Mesothelial cell of epicardium (in vitro differentiated cells): ENCODE measurements around the gene SLC9A3. TPM values are rescaled to one million over a fixed set of nuclear protein-coding genes. Genes with fewer than 3 reads are reported as not detected.

Source experiments
- DNase-seq, 2 experiments: peaks; one replicate each; pipeline ENCODE4 v3.0.0; 2021; ENCODE audit warnings: low spot score in 2 of 2; ENCODE audit not compliant: unreplicated experiment in 2 of 2
- H3K27ac Mint-ChIP-seq: 2 replicates; pipeline ENCODE4 v1.8.0; 2021; ENCODE audit warnings: mixed read lengths
- H3K27me3 Mint-ChIP-seq: 2 replicates; pipeline ENCODE4 v1.8.0; 2021; ENCODE audit warnings: low read depth, mixed read lengths
- H3K36me3 Mint-ChIP-seq: 2 replicates; pipeline ENCODE4 v1.8.0; 2021; ENCODE audit warnings: mixed read lengths
- H3K4me1 Mint-ChIP-seq: 2 replicates; pipeline ENCODE4 v1.8.0; 2021; ENCODE audit warnings: mixed read lengths
- H3K4me3 Mint-ChIP-seq: 2 replicates; pipeline ENCODE4 v1.8.0; 2021; ENCODE audit warnings: mild to moderate bottlenecking, moderate library complexity, mixed read lengths
- H3K9me3 Mint-ChIP-seq: 2 replicates; pipeline ENCODE4 v1.8.0; 2021; ENCODE audit warnings: mixed read lengths
- total RNA-seq: library from RNA; stranded (reverse); gene quantifications from 3 replicates; pipeline ENCODE4 v1.2.1, GENCODE V29; 2021
- TF ChIP-seq, protein P1 (sequence below): fragments of 200-600 bp; sonication (generic); IDR thresholded peaks from one replicate; pipeline ENCODE4 v1.5.0; 2021; ENCODE audit warnings: antibody characterized with exemption; ENCODE audit not compliant: unreplicated experiment

The SLC9A3 gene
- total RNA-seq, 1 donor from 2014 or later, result 2.3 TPM

DNA sequence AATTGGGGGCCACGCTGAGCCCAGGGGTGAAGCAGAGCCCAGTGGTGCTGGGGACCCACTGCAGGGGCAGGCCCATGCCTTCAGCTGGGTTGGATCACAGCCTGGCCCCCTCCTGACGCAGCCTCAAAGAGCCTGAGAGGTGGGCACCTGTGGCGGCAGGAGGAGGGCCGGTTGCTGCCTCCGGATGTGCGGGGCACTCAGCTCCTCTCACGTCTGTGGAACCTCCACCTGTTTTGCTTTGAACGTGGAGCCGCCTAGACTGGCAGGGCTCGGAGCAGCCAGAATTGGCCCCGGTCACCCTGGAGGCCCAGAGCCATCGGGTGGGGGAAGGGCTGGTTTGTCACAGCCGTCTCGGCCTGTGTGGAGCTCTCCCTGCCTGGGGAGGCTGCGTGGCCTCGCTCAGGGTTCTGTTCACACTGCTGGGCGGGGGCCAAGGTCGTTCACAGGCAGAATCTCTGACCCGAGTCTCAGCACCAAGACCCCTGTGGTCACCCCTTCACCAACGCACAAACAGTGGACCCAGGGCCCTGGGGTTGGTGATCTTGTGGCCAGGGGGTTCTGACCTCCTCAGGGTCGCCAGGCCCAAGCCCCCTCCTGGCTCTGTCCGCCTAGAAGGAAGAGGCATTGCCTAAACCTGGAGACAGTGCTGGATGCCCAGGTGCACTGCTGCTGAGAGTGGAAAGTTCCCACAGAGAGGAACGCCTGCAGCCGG, 9.2 kb upstream of the SLC9A3 start:
- no peak for DNase-seq
- no peaks in the 10 kb centered on the region for H3K9me3 Mint-ChIP-seq
- H3K4me1 Mint-ChIP-seq, result no peaks in the 10 kb centered on the region
- no peaks in the 10 kb centered on the region for H3K36me3 Mint-ChIP-seq
- TF ChIP-seq, protein P1, sequence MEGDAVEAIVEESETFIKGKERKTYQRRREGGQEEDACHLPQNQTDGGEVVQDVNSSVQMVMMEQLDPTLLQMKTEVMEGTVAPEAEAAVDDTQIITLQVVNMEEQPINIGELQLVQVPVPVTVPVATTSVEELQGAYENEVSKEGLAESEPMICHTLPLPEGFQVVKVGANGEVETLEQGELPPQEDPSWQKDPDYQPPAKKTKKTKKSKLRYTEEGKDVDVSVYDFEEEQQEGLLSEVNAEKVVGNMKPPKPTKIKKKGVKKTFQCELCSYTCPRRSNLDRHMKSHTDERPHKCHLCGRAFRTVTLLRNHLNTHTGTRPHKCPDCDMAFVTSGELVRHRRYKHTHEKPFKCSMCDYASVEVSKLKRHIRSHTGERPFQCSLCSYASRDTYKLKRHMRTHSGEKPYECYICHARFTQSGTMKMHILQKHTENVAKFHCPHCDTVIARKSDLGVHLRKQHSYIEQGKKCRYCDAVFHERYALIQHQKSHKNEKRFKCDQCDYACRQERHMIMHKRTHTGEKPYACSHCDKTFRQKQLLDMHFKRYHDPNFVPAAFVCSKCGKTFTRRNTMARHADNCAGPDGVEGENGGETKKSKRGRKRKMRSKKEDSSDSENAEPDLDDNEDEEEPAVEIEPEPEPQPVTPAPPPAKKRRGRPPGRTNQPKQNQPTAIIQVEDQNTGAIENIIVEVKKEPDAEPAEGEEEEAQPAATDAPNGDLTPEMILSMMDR, result no peak
- no peak overlapping the region for H3K27ac Mint-ChIP-seq
- peaks cover 52% of the 10 kb centered on the region for H3K27me3 Mint-ChIP-seq
- H3K4me3 Mint-ChIP-seq, result no peak overlapping the region

DNA sequence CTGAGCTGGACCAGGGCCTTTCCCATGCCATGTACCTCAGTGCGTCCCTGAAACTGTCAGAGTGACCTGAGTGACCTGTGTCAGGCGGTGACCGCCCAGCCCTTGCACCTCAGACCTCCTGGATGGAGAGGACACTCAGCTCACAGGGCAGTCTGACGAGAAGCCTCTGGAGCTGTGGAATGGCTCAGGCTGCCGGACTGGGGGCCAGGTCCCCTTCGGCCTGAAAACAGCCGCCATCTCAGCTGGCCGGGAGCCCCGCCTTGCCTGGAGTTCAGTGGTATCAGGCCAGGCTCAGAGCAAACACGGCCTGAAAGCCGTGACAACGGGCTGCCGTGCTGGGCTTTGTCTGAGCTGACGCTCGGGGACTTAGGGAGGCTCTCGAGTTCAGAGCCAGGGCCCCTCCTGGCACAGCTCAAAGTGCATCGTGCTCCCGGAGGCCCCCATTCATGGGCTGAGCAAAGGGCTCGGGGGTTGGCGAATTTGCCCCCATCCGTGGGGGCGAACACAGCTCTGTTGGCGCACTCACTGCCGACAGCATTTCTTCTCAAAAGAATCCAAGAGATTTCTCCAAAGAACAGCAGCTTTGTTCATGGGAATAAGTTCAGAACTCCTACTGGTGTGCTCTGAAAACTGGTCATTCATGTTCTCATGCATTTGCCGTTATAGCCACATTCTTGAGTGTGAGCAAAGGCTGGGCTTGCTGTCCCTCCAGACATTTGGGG, 8.4 kb upstream of the SLC9A3 start:
- no peak overlapping the region for H3K27ac Mint-ChIP-seq
- H3K4me3 Mint-ChIP-seq, result no peak overlapping the region
- no peaks in the 10 kb centered on the region for H3K36me3 Mint-ChIP-seq
- H3K27me3 Mint-ChIP-seq, result peaks cover 56% of the 10 kb centered on the region
- TF ChIP-seq, protein P1, result no peak
- H3K9me3 Mint-ChIP-seq, result no peaks in the 10 kb centered on the region
- no peak for DNase-seq
- no peaks in the 10 kb centered on the region for H3K4me1 Mint-ChIP-seq

DNA sequence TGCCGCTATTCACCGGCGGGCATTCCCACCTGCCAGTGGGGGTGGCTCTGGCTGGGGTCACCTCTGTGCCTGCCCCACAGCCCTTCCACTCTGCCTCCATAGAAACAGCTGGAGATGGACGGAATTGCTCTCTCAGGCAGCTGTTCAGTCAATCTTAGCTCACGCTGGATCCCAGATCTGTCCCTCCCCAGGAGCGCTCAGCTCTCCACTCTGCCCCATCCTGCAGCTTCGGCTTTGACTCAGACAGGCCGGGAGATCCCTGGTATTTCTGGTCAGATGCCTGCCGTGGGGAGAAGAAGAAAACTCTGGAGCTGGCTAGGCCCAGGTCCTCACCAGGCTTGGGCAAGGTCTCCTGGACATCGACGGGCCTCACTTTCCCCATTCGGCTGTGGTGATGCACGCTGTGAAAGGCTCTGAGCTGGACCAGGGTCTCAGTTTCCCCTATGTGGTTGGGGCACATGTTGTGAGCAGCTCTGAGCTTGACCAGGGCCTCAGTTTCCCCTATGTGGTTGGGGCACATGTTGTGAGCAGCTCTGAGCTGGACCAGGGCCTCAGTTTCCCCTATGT, 7.6 kb upstream of the SLC9A3 start:
- H3K36me3 Mint-ChIP-seq, result no peaks in the 10 kb centered on the region
- no peaks in the 10 kb centered on the region for H3K9me3 Mint-ChIP-seq
- no peaks in the 10 kb centered on the region for H3K4me1 Mint-ChIP-seq
- H3K4me3 Mint-ChIP-seq, result no peak overlapping the region
- H3K27ac Mint-ChIP-seq, result no peak overlapping the region
- no peak for DNase-seq
- TF ChIP-seq, protein P1, result no peak
- peaks cover 60% of the 10 kb centered on the region for H3K27me3 Mint-ChIP-seq

DNA sequence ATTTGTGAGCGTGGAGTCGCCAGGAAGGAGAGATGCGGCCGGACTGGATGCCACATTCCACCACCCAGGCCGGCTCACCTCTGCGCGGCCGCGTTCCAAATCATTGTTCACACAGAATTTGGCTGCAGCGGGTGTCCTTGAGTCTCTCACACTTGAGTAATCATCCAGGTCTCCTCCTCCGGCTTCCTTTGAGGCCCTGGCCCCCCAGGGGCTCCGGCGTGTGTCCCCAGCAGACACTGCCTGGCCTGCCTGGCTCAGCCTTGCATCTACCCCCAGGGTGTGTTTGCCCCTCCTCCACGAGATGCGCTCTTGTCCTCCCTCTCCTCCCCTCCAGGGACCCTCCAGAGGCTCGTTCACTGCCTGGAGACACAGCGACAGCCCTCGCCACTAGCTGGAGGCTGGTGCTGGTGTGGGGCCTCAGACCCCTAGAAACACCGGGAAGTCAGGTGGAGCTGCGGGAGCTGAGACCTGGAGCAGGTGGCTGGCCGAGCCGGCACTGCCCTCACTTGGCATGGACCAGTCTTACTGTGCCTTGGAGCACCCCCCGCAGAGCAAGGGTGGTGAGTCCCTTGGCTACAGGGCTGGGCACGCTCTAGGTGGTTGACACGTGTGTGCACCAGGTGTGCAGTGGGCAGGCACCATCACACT, 7.0 kb upstream of the SLC9A3 start:
- TF ChIP-seq, protein P1, result no peak
- Mint-ChIP-seq H3K36me3 (no peaks in the 10 kb centered on the region), H3K27ac (no peak overlapping the region), H3K4me3 (no peak overlapping the region), H3K4me1 (no peaks in the 10 kb centered on the region), H3K9me3 (no peaks in the 10 kb centered on the region), H3K27me3 (peaks cover 61% of the 10 kb centered on the region)
- no peak for DNase-seq

DNA sequence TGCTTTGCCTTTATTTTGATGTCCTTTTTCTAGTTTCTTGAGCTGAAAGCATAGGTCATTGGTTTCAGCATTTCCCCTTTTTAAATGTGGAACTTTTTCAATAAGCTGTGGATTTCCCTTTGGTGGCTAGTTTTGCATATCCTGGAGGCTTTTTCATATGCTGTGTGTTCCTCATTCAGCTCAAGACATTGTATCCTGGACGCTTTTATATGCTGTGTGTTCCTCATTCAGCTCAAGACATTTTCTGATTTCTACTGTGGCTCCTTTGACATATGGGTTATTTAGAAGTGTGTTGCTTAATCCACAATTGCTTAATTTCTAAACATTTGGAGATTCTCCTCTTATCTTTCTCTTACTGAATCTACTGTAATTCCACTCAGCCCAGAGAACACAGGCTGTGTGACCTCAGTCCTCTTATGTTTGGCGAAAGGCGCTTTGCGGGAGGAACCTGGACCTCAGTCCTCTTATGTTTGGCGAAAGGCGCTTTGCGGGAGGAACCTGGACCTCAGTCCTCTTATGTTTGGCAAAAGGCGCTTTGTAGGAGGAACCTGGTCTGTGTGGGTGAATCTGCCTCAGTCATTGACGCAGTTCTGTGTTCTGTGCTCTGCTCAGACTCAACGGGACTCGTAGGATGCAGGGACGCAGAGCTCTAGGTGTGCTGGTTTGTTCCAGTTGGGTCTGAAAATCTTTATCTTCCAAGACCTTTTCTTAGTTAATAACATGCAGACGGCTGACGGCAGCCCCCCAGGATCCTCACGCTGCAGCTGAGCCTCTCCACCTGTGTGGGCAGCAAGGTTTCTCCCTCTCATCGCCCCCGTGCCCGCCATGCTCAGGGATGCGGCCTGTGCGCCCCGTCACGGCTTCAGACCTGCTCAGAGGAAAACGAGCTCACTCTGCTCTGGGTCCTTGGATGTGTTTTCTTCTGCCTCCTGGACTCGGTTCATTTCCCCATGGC, 6.0 kb upstream of the SLC9A3 start:
- H3K4me1 Mint-ChIP-seq, result no peaks in the 10 kb centered on the region
- H3K4me3 Mint-ChIP-seq, result no peak overlapping the region
- TF ChIP-seq, protein P1, result no peak
- DNase-seq, result no peak
- H3K27ac Mint-ChIP-seq, result no peak overlapping the region
- no peaks in the 10 kb centered on the region for H3K9me3 Mint-ChIP-seq
- peaks cover 68% of the 10 kb centered on the region for H3K27me3 Mint-ChIP-seq
- no peaks in the 10 kb centered on the region for H3K36me3 Mint-ChIP-seq
